Activated naive CD4-positive, alpha-beta T cell treated with anti-CD3 and anti-CD28 coated beads, Interleukin-2, amount 10 ng/mL, durations not matched to agents 5 hours and 36 hours (primary cell): ENCODE data around the gene IFNA17. TPM values are rescaled to one million over a fixed set of nuclear protein-coding genes. Genes with fewer than 3 reads are reported as not detected.

ENCODE experiments used
- total RNA-seq, 2 experiments: library from RNA; stranded (reverse); gene quantifications; one replicate each; pipeline ENCODE4 v1.2.3, GENCODE V29; 2021

The IFNA17 gene
- not detected for total RNA-seq

GRCh38 chr9:21228122-21228521, at the start of gene IFNA17:
IFNA17 (minus strand) TSS chr9:21228222; CDS start chr9:21228173, 49 bp downstream.

DNA sequence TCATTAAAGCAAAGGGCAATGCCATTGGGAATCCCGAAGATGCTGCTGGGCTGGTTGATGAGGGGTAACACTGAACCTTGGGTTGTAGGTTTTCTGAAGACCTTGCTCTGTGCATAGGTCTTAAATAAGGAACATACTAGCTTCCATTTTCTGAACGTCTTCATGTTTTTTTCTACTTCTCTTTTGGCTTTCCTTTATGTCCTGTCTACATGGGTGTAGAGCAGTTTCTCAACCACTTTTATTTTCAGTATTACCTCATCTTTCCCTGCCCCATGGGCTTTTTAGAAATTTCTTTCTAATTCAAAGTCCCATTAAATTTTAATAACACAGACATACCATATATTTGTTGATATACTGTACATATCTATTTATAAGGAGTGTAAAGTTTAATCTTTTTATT, 11.9 kb upstream of the IFNA17 start, which contains the start of gene IFNA14:
TSS of gene IFNA14 (minus strand) at position 95 of the 400 bp plus-strand sequence. CDS start at position 25, 70 bp downstream.

DNA sequence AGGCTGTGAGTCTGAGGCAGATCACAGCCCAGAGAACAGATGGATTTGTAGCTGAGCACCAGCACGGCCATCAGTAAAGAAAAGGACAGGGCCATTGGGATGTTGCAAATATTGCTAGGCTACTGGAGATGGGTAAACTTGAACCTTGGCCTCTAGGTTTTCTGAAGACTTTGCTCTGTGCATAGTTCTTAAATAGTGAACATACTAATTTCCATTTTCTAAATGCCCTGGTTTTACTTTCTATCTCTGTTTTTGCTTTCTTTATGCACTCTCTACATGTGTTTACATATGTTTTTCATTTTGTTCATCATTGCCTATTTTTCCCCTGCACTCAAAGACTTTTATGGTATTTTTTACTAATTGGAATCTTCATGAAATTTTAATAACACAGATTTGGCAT, 10.8 kb downstream of the IFNA17 start, which contains the start of gene IFNA16:
TSS of gene IFNA16 (minus strand) at position 101 of the 400 bp plus-strand sequence. CDS start at position 95, 6 bp downstream.

GRCh38 chr9:21207043-21207442, 21.0 kb downstream of the IFNA17 start, which contains the start of gene IFNA10:
IFNA10 (minus strand) TSS chr9:21207143; CDS start chr9:21207097, 46 bp downstream.

DNA sequence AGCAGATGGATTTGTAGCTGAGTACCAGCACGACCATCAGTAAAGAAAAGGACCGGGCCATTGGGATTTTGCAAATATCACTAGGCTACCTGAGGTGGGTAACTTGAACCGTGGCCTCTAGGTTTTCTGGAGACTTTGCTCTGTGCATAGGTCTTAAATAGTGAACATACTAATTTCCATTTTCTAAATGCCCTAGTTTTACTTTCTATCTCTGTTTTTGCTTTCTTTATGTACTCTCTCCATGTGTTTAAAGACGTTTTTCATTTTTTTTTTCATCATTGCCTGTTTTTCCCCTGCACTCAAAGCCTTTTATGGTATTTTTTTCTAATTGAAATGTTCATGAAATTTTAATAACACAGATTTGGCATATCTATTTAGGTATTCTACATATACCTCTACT, 25.9 kb downstream of the IFNA17 start, which contains the start of gene IFNA7:
TSS of gene IFNA7 (minus strand) at position 101 of the 400 bp plus-strand sequence. CDS start at position 61, 40 bp downstream.

GRCh38 chr9:21187487-21187886, 40.5 kb downstream of the IFNA17 start, which contains the start of gene IFNA4:
IFNA4 (minus strand) TSS chr9:21187587; CDS start chr9:21187531, 56 bp downstream.

Other genes with a start within 250 kb of the IFNA17 start
- 10 to 100 TPM; 13.0 TPM for gene HACD4, start 196.6 kb downstream of the IFNA17 start, total RNA-seq
- not detected for gene IFNB1, start 150.3 kb downstream of the IFNA17 start, total RNA-seq
- gene IFNW1, start 86.4 kb downstream of the IFNA17 start, total RNA-seq: not detected
- gene IFNA21, start 61.6 kb downstream of the IFNA17 start, total RNA-seq: not detected
- gene IFNA4, start 40.6 kb downstream of the IFNA17 start, total RNA-seq: not detected
- not detected for gene IFNA7, start 26.0 kb downstream of the IFNA17 start, total RNA-seq
- gene IFNA10, start 21.1 kb downstream of the IFNA17 start, total RNA-seq: not detected
- not detected for gene IFNA16, start 10.9 kb downstream of the IFNA17 start, total RNA-seq
- not detected for gene IFNA14, start 11.8 kb upstream of the IFNA17 start, total RNA-seq
- not detected for gene IFNA5, start 77.1 kb upstream of the IFNA17 start, total RNA-seq
- gene KLHL9, start 107.2 kb upstream of the IFNA17 start, total RNA-seq: 10 to 100 TPM; 19.3 to 20.4 TPM
- not detected for gene IFNA6, start 122.7 kb upstream of the IFNA17 start, total RNA-seq
- not detected for gene IFNA13, start 139.8 kb upstream of the IFNA17 start, total RNA-seq
- not detected for gene IFNA2, start 157.2 kb upstream of the IFNA17 start, total RNA-seq
- gene IFNA8, start 180.9 kb upstream of the IFNA17 start, total RNA-seq: not detected
- gene IFNA1, start 212.2 kb upstream of the IFNA17 start, total RNA-seq: not detected